Activated CD8-positive, alpha-beta memory T cell treated with anti-CD3 and anti-CD28 coated beads, Interleukin-2, amount 10 ng/mL, durations not matched to agents 7 days and 5 days (primary cell): ENCODE results near the gene FAM81A. TPM values are rescaled to one million over a fixed set of nuclear protein-coding genes. Genes with fewer than 3 reads are reported as not detected.
A peak's percentile ranks its signal among the peaks of the same experiment; 100 is the strongest.

Experiments
- ATAC-seq: fragments of 150-1000 bp; cut with Tn5 transposase; one replicate; pipeline ENCODE4 v1.10.0; 2021; ENCODE audit warnings: moderate library complexity
- CTCF ChIA-PET: fragments of 350-600 bp; sonication (Branson Sonifier 250); formaldehyde crosslinking; loops from one replicate; lab custom pipeline; 2021; ENCODE audit warnings: antibody characterized with exemption; lab: Charles Lee
- DNase-seq: peaks from one replicate; pipeline ENCODE4 v3.0.0-alpha.2; 2020
- H3K27ac Mint-ChIP-seq: one replicate; pipeline ENCODE4 v1.8.0; 2021; ENCODE audit warnings: mild to moderate bottlenecking, mixed read lengths
- H3K27me3 Mint-ChIP-seq: one replicate; pipeline ENCODE4 v1.8.0; 2021; ENCODE audit warnings: mixed read lengths
- H3K36me3 Mint-ChIP-seq: one replicate; pipeline ENCODE4 v1.8.0; 2021; ENCODE audit warnings: mild to moderate bottlenecking, mixed read lengths
- H3K4me1 Mint-ChIP-seq: one replicate; pipeline ENCODE4 v1.8.0; 2021; ENCODE audit warnings: mixed read lengths
- H3K4me3 Mint-ChIP-seq: one replicate; pipeline ENCODE4 v1.8.0; 2021; ENCODE audit warnings: mild to moderate bottlenecking, moderate library complexity, mixed read lengths
- H3K9me3 Mint-ChIP-seq: one replicate; pipeline ENCODE4 v1.8.0; 2022; ENCODE audit warnings: low read depth, mixed read lengths
- total RNA-seq, 2 experiments: library from RNA; stranded (reverse); gene quantifications; one replicate each; pipeline ENCODE4 v1.2.3, GENCODE V29; 2021

The FAM81A gene
- total RNA-seq, 2 experiments from 2014 or later = 2.5 to 3.7 TPM

- Mint-ChIP-seq H3K4me3 (no peak overlapping the region), H3K27me3 (peaks cover 2% of the 10 kb centered on the region), H3K9me3 (no peaks in the 10 kb centered on the region), H3K27ac (no peak overlapping the region), H3K36me3 (no peaks in the 10 kb centered on the region), H3K4me1 (peaks cover 14% of the 10 kb centered on the region)
- CTCF ChIA-PET = no interaction called here
- DNase-seq (no peak), ATAC-seq (no peak)
These were observed 103.8 kb downstream of the FAM81A start for GRCh38 chr15:59541750-59542149.

- Mint-ChIP-seq H3K4me3 (peak overlapping the region; percentile 11), H3K9me3 (no peaks in the 10 kb centered on the region), H3K36me3 (no peaks in the 10 kb centered on the region), H3K27ac (peak overlapping the region; percentile 56), H3K27me3 (peaks cover 2% of the 10 kb centered on the region), H3K4me1 (peaks cover 14% of the 10 kb centered on the region)
- CTCF ChIA-PET = interaction anchor here (2.8 kb wide), 1 partner anchor 11 kb away, joined by 16 read pairs; no protein-coding TSS in a partner anchor
- ATAC-seq (peak; percentile 72), DNase-seq (peak; percentile 47)
These were observed 105.9 kb downstream of the FAM81A start for GRCh38 chr15:59543721-59544547.

GRCh38 chr15:59545573-59545972 lies 107.6 kb downstream of the FAM81A start:
- Mint-ChIP-seq H3K36me3 (no peaks in the 10 kb centered on the region), H3K4me1 (peaks cover 14% of the 10 kb centered on the region), H3K4me3 (no peak overlapping the region), H3K27ac (no peak overlapping the region), H3K27me3 (peaks cover 3% of the 10 kb centered on the region), H3K9me3 (no peaks in the 10 kb centered on the region)
- ATAC-seq = no peak
- CTCF ChIA-PET = no interaction called here
- DNase-seq = peak; percentile 39

GRCh38 chr15:59548501-59549226 lies 110.7 kb downstream of the FAM81A start:
- Mint-ChIP-seq H3K27ac (no peak overlapping the region), H3K4me1 (peaks cover 6% of the 10 kb centered on the region), H3K9me3 (no peaks in the 10 kb centered on the region), H3K36me3 (no peaks in the 10 kb centered on the region), H3K27me3 (peaks cover 7% of the 10 kb centered on the region), H3K4me3 (no peak overlapping the region)
- ATAC-seq = no peak
- CTCF ChIA-PET = interaction anchor here (1.1 kb wide), 1 partner anchor 16 kb away, joined by 5 read pairs; no protein-coding TSS in a partner anchor
- DNase-seq = no peak

- Mint-ChIP-seq H3K9me3 (no peaks in the 10 kb centered on the region), H3K4me1 (no peaks in the 10 kb centered on the region), H3K27me3 (peaks cover 7% of the 10 kb centered on the region), H3K36me3 (no peaks in the 10 kb centered on the region), H3K27ac (no peak overlapping the region), H3K4me3 (no peak overlapping the region)
- ATAC-seq = no peak
- CTCF ChIA-PET = interaction anchor here (1.1 kb wide), 1 partner anchor 17 kb away, joined by 5 read pairs; no protein-coding TSS in a partner anchor
- no peak for DNase-seq
These were observed 111.6 kb downstream of the FAM81A start for GRCh38 chr15:59549301-59550185.

GRCh38 chr15:59550530-59550929 lies 112.5 kb downstream of the FAM81A start:
- H3K4me1 Mint-ChIP-seq = no peaks in the 10 kb centered on the region
- CTCF ChIA-PET = no interaction called here
- H3K9me3 Mint-ChIP-seq = no peaks in the 10 kb centered on the region
- ATAC-seq (no peak), DNase-seq (no peak)
- no peaks in the 10 kb centered on the region for H3K36me3 Mint-ChIP-seq
- H3K27ac Mint-ChIP-seq = no peak overlapping the region
- H3K27me3 Mint-ChIP-seq = peaks cover 12% of the 10 kb centered on the region
- H3K4me3 Mint-ChIP-seq = no peak overlapping the region

- no peak for ATAC-seq
- no peak for DNase-seq
- Mint-ChIP-seq H3K4me3 (no peak overlapping the region), H3K27me3 (peaks cover 12% of the 10 kb centered on the region), H3K27ac (no peak overlapping the region), H3K36me3 (no peaks in the 10 kb centered on the region), H3K9me3 (no peaks in the 10 kb centered on the region), H3K4me1 (no peaks in the 10 kb centered on the region)
- CTCF ChIA-PET = no interaction called here
These were observed 113.0 kb downstream of the FAM81A start for GRCh38 chr15:59550956-59551355.

GRCh38 chr15:59553879-59554735 lies 116.1 kb downstream of the FAM81A start:
- Mint-ChIP-seq H3K27ac (no peak overlapping the region), H3K9me3 (no peaks in the 10 kb centered on the region), H3K4me1 (peaks cover 3% of the 10 kb centered on the region), H3K27me3 (peaks cover 17% of the 10 kb centered on the region), H3K4me3 (no peak overlapping the region), H3K36me3 (no peaks in the 10 kb centered on the region)
- CTCF ChIA-PET = interaction anchor here (1.5 kb wide), 1 partner anchor 21 kb away, joined by 3 read pairs; no protein-coding TSS in a partner anchor
- DNase-seq (no peak), ATAC-seq (no peak)

- CTCF ChIA-PET = interaction anchor here (0.6 kb wide), 1 partner anchor 504 kb away, joined by 3 read pairs; no protein-coding TSS in a partner anchor
- Mint-ChIP-seq H3K4me3 (no peak overlapping the region), H3K36me3 (no peaks in the 10 kb centered on the region), H3K9me3 (no peaks in the 10 kb centered on the region), H3K4me1 (peaks cover 3% of the 10 kb centered on the region), H3K27me3 (peaks cover 16% of the 10 kb centered on the region), H3K27ac (no peak overlapping the region)
- DNase-seq (no peak), ATAC-seq (no peak)
These were observed 117.7 kb downstream of the FAM81A start for GRCh38 chr15:59555696-59556095.

GRCh38 chr15:59556380-59556779 lies 118.4 kb downstream of the FAM81A start:
- no peaks in the 10 kb centered on the region for H3K9me3 Mint-ChIP-seq
- DNase-seq = no peak
- H3K27me3 Mint-ChIP-seq = peaks cover 14% of the 10 kb centered on the region
- no peak overlapping the region for H3K27ac Mint-ChIP-seq
- H3K4me3 Mint-ChIP-seq = no peak overlapping the region
- H3K4me1 Mint-ChIP-seq = peaks cover 3% of the 10 kb centered on the region
- no peaks in the 10 kb centered on the region for H3K36me3 Mint-ChIP-seq
- no peak for ATAC-seq
- CTCF ChIA-PET = no interaction called here

GRCh38 chr15:59557581-59557980 lies 119.6 kb downstream of the FAM81A start:
- H3K4me1 Mint-ChIP-seq = peaks cover 5% of the 10 kb centered on the region
- peaks cover 15% of the 10 kb centered on the region for H3K27me3 Mint-ChIP-seq
- CTCF ChIA-PET = no interaction called here
- ATAC-seq = no peak
- H3K4me3 Mint-ChIP-seq = no peak overlapping the region
- H3K36me3 Mint-ChIP-seq = no peaks in the 10 kb centered on the region
- DNase-seq = no peak
- no peaks in the 10 kb centered on the region for H3K9me3 Mint-ChIP-seq
- H3K27ac Mint-ChIP-seq = no peak overlapping the region

- CTCF ChIA-PET = interaction anchor here (1.2 kb wide), 1 partner anchor 30 kb away, joined by 3 read pairs; no protein-coding TSS in a partner anchor
- H3K4me1 Mint-ChIP-seq = peaks cover 7% of the 10 kb centered on the region
- H3K9me3 Mint-ChIP-seq = no peaks in the 10 kb centered on the region
- no peak overlapping the region for H3K4me3 Mint-ChIP-seq
- no peak for DNase-seq
- H3K36me3 Mint-ChIP-seq = no peaks in the 10 kb centered on the region
- peaks cover 18% of the 10 kb centered on the region for H3K27me3 Mint-ChIP-seq
- no peak for ATAC-seq
- H3K27ac Mint-ChIP-seq = no peak overlapping the region
These were observed 120.9 kb downstream of the FAM81A start for GRCh38 chr15:59558851-59559250.
